Right atrium auricular region (tissue), 2 donors: ENCODE data around the gene MATN1. TPM values are rescaled to one million over a fixed set of nuclear protein-coding genes. Genes with fewer than 3 reads are reported as not detected.

Source experiments
- DNase-seq: peaks from one replicate; pipeline ENCODE4 v3.0.0-alpha.2; 2019; ENCODE audit warnings: low spot score
- H3K27ac ChIP-seq, 2 donors: fragments of 200-600 bp; sonication (generic); 1 replicate in 1 of 2; 2 replicates in 1 of 2; pipeline ENCODE4 v1.5.1; 2016 to 2019
- H3K27me3 ChIP-seq, 2 donors: fragments of 200-600 bp; sonication (generic); one replicate each; pipeline versions ENCODE4 v1.5.1 to v1.6.0; 2017 to 2019
- H3K36me3 ChIP-seq: fragments of 200-600 bp; sonication (generic); one replicate; pipeline ENCODE4 v1.5.1; 2016
- H3K4me1 ChIP-seq, 2 donors: fragments of 200-600 bp; sonication (generic); one replicate each; pipeline versions ENCODE4 v1.5.1 to v1.6.0; 2017 to 2019
- H3K4me3 ChIP-seq, 2 donors: fragments of 200-600 bp; sonication (generic); 1 replicate in 1 of 2; 2 replicates in 1 of 2; pipeline ENCODE4 v1.5.1; 2017 to 2019; ENCODE audit warnings: mild to moderate bottlenecking in 1 of 2, moderate library complexity in 1 of 2
- H3K9me3 ChIP-seq, 2 donors: fragments of 200-600 bp; sonication (generic); one replicate each; pipeline ENCODE4 v1.5.1; 2019
- total RNA-seq, 2 donors: library from RNA; depleted of rRNA; stranded (reverse); fragments of >200 nt; gene quantifications; one replicate each; pipeline ENCODE4 v1.1.0, GENCODE V29; 2016
- TF ChIP-seq, protein P1 (sequence below), 2 donors: fragments of 200-600 bp; sonication (generic); IDR thresholded peaks; one replicate each; pipeline ENCODE4 v1.5.1; 2019; ENCODE audit warnings: antibody characterized with exemption in 2 of 2

The MATN1 gene
- total RNA-seq, 2 donors from 2014 or later = not detected

DNA sequence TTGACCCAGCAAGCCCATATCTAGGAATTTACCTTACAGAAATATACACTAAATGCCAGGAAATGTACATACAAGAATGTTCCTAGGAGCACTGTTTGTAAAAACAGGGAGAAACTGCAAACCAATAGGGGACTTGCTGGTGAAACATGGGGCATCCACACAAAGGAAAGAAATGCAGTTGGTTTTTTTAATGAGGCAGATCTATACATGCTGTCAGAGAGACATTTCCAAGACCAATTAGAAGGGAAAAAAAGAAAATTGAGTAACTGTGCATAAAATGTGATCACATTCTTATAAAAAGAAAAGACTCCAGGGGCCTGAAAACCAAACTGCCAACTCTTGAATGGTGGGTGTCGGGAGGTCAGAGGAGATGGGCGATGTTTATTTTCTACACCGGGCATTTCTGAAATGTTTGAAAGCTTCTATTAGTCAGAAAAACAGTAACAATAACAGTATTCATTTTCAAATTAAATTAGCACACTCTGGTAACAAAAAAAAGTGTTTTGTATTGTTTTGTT lies 56.6 kb downstream of the MATN1 start:
- TF ChIP-seq, protein P1, sequence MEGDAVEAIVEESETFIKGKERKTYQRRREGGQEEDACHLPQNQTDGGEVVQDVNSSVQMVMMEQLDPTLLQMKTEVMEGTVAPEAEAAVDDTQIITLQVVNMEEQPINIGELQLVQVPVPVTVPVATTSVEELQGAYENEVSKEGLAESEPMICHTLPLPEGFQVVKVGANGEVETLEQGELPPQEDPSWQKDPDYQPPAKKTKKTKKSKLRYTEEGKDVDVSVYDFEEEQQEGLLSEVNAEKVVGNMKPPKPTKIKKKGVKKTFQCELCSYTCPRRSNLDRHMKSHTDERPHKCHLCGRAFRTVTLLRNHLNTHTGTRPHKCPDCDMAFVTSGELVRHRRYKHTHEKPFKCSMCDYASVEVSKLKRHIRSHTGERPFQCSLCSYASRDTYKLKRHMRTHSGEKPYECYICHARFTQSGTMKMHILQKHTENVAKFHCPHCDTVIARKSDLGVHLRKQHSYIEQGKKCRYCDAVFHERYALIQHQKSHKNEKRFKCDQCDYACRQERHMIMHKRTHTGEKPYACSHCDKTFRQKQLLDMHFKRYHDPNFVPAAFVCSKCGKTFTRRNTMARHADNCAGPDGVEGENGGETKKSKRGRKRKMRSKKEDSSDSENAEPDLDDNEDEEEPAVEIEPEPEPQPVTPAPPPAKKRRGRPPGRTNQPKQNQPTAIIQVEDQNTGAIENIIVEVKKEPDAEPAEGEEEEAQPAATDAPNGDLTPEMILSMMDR (IDR thresholded peaks at IDR 0.05) = no peak
- H3K27me3 ChIP-seq = no peaks in the 10 kb centered on the region
- no peaks in the 10 kb centered on the region for H3K9me3 ChIP-seq
- H3K4me1 ChIP-seq = no peaks in the 10 kb centered on the region
- DNase-seq = no peak
- H3K4me3 ChIP-seq = no peak overlapping the region
- H3K36me3 ChIP-seq = no peaks in the 10 kb centered on the region
- H3K27ac ChIP-seq = no peak overlapping the region

DNA sequence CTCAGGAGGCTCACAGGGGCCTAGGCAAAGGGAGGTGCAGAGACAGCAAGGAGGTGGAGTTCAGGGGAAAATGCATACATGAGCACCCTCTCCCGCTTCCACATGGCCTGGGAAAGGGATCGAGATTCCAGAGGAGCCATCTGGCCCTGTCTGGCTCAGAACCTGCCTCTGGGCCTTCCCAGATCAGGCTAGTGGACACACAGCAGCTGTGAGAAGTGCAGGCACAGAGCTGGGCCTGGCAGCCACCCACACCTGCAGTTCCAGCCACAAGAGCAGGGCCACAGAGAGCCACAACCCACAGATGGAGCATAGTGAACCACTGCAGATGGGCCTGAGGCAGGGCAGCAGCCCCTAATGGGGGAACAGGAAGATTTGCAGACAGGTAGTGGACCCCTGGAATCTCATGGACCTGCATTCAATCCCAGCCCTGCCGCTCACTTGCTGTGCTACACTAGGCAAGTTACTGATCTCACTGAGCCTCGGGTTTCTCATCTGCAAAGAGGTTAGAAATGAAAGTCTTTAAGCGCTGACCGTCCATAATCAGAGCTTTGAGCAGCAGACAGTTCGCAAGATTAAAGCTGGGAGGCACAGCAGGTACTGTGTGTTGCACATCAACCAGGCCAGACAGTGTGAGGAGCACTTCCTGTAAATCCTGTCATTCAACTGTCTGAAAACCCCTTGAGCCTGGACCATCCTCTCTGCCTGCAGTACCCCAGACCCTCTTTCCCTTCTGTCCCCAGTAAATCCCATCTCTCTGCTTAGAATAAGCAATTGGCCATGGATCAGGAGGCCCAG lies 58.0 kb downstream of the MATN1 start:
- Histone ChIP-seq H3K9me3 (no peaks in the 10 kb centered on the region), H3K4me3 (no peak overlapping the region), H3K27ac (no peak overlapping the region), H3K4me1 (no peaks in the 10 kb centered on the region), H3K27me3 (no peaks in the 10 kb centered on the region), H3K36me3 (no peaks in the 10 kb centered on the region)
- DNase-seq = no peak
- TF ChIP-seq, protein P1 (IDR thresholded peaks at IDR 0.05) = no peak

DNA sequence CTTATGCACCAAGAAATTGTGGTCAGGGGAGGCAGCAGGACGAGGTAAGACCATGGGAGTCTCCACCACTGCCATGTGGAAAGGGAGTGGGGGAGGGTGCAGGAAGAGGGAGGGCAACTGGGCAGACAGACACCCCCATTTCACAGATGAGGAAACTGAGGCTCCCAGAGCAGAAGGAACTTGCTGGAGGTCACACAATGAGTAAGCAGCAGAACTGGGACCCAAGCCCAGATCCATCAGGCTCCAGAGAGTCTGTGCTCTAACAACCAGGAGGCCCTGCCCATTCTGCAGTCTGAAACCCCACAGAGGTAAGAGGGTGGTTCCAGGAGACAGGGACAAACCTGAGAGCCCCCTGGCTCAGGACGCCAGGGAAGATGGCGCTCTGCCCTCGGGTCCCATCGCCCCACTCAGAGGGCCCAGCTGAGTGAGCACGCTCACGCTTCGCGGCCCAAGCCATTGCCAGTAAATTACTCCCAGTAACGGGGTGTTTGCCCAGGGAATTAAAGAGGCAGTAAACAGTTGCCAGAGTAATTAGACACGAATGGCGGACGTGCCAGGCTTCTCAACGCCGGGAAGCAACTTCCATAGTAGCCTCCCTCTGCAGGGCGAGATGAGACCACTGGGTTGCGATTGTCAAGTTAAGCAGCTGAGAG lies 59.2 kb downstream of the MATN1 start:
- Histone ChIP-seq H3K27ac (no peak overlapping the region), H3K27me3 (no peaks in the 10 kb centered on the region), H3K9me3 (no peaks in the 10 kb centered on the region), H3K4me1 (no peaks in the 10 kb centered on the region), H3K4me3 (no peak overlapping the region), H3K36me3 (no peaks in the 10 kb centered on the region)
- DNase-seq = no peak
- TF ChIP-seq, protein P1 (IDR thresholded peaks at IDR 0.05) = no peak

DNA sequence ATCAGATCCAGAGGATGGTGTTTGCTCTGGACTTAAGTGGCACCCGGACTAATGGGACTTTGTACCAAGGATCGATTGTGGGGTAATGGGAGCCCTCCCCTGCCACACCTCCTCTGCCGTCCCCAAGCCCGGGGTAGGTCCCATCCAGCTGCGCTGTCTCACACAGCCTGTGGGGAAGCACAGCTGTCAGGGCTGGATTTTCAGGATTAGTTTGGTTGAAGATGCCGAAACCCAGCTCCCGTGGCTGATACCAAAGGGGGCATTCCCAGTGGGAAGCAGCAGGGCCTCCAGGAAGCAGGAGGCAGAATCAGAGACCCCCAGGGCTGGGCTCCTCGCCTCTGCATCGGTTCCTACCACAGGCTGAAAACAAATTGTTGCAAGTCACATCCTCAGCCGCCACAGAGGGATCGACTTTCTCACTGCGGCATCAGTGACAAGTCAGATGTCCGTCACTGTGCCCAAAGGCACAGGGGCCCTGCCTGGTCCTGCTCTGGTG lies 59.7 kb downstream of the MATN1 start:
- H3K36me3 ChIP-seq = no peaks in the 10 kb centered on the region

DNA sequence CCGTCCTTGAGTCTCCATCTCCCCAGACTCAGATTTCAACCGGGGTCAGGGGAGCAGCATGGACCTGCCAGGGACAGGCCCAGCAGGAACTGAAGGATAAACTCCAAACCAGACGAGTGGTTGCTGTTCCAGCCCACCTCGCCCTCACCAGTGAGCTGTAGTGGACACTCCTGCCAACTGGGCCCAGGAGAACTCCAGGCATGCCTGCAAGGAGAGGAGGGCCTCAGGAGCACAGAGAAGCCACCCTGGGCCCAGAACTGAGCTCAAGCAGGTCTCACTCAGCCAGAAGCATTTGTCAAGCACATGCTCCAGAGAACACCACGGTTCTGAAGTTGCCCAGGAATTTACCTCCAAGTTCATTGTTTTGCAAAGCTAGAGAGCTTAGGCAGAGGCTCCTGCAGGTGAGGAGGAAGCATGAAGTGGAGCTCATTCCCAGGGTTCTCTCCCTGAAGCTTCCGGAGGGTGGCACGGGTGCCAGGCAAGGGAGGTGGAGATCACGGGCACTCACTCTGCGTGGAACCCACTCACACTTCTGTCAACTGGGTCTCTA lies 61.0 kb downstream of the MATN1 start:
- Histone ChIP-seq H3K9me3 (no peaks in the 10 kb centered on the region), H3K27me3 (no peaks in the 10 kb centered on the region), H3K27ac (no peak overlapping the region), H3K4me3 (no peak overlapping the region), H3K36me3 (no peaks in the 10 kb centered on the region), H3K4me1 (no peaks in the 10 kb centered on the region)
- TF ChIP-seq, protein P1 (IDR thresholded peaks at IDR 0.05) = no peak
- DNase-seq = no peak

More for the DNA sequence above, 59.7 kb downstream of the MATN1 start:
- no peak overlapping the region for H3K4me3 ChIP-seq
- TF ChIP-seq, protein P1 (IDR thresholded peaks at IDR 0.05) = no peak
- DNase-seq = no peak
- H3K27ac ChIP-seq = no peak overlapping the region
- H3K27me3 ChIP-seq = no peaks in the 10 kb centered on the region
- no peaks in the 10 kb centered on the region for H3K9me3 ChIP-seq
- no peaks in the 10 kb centered on the region for H3K4me1 ChIP-seq
